ENCODE measurements around the gene MEST. TPM values are rescaled to one million over a fixed set of nuclear protein-coding genes. Genes with fewer than 3 reads are reported as not detected.
"Not testable (repeated sequence)": the region's sequence is repeated elsewhere in the genome, so short reads cannot be mapped to it uniquely, and the experiment has no call there.

MEST gene
- total RNA-seq, 1 donor = 606 TPM

GRCh38 chr7:130500463-130500862 is 8.6 kb downstream of the MEST start:
- TF ChIP-seq CTCF (IDR thresholded peaks at IDR 0.05; ENCODE audit: insufficient read depth, low read depth, low read length) = no peak
- DNase-seq (ENCODE audit: low read depth) = no peak
- H3K4me3 ChIP-seq (ENCODE audit: low read depth, low read length) = no peak overlapping the region

GRCh38 chr7:130500910-130501309 is 9.0 kb downstream of the MEST start:
- H3K4me3 ChIP-seq (ENCODE audit: low read depth, low read length) = no peak overlapping the region
- no peak for TF ChIP-seq CTCF (IDR thresholded peaks at IDR 0.05; ENCODE audit: insufficient read depth, low read depth, low read length)
- no peak for DNase-seq (ENCODE audit: low read depth)

GRCh38 chr7:130505753-130506152 is 13.9 kb downstream of the MEST start:
- DNase-seq (ENCODE audit: low read depth) = no peak
- H3K4me3 ChIP-seq (ENCODE audit: low read depth, low read length) = no peak overlapping the region
- no peak for TF ChIP-seq CTCF (IDR thresholded peaks at IDR 0.05; ENCODE audit: insufficient read depth, low read depth, low read length)

GRCh38 chr7:130506358-130506757 is 14.5 kb downstream of the MEST start:
- TF ChIP-seq CTCF (IDR thresholded peaks at IDR 0.05; ENCODE audit: insufficient read depth, low read depth, low read length) = no peak
- no peak overlapping the region for H3K4me3 ChIP-seq (ENCODE audit: low read depth, low read length)
- DNase-seq (ENCODE audit: low read depth) = no peak

GRCh38 chr7:130512038-130512437 is 20.2 kb downstream of the MEST start:
- not testable (repeated sequence) for DNase-seq (ENCODE audit: low read depth); H3K4me3 ChIP-seq (ENCODE audit: low read depth, low read length)

- TF ChIP-seq CTCF (IDR thresholded peaks at IDR 0.05; ENCODE audit: insufficient read depth, low read depth, low read length) = no peak
- DNase-seq (ENCODE audit: low read depth) = no peak
- no peak overlapping the region for H3K4me3 ChIP-seq (ENCODE audit: low read depth, low read length)
These were observed 21.6 kb downstream of the MEST start for GRCh38 chr7:130513447-130513846.

- H3K4me3 ChIP-seq (ENCODE audit: low read depth, low read length) = no peak overlapping the region
- no peak for DNase-seq (ENCODE audit: low read depth)
- TF ChIP-seq CTCF (IDR thresholded peaks at IDR 0.05; ENCODE audit: insufficient read depth, low read depth, low read length) = no peak
These were observed 23.6 kb downstream of the MEST start for GRCh38 chr7:130515315-130516040.
